H1 (cell line): ENCODE results near the gene ADAT3. TPM values are rescaled to one million over a fixed set of nuclear protein-coding genes. Genes with fewer than 3 reads are reported as not detected.

Experiments
- CTCF ChIA-PET: fragments of 300-600 bp; sonication (Branson Sonifier 250); formaldehyde crosslinking; loops from one replicate; lab custom pipeline; 2021; ENCODE audit not compliant: partially characterized antibody; lab: Charles Lee
- POLR2A ChIA-PET: fragments of 300-600 bp; sonication (Branson Sonifier 250); formaldehyde crosslinking; loops from one replicate; lab custom pipeline; 2021; ENCODE audit warnings: inconsistent platforms; ENCODE audit not compliant: partially characterized antibody; lab: Charles Lee
- DNase-seq, 2 experiments: peaks; one replicate each; pipeline versions ENCODE4 v3.0.0 to v3.0.0-alpha.2; 2010 to 2022; ENCODE audit warnings: low spot score in 2 of 2, low read depth in 1 of 2, mixed read lengths in 1 of 2
- FAIRE-seq: peaks from 2 replicates; lab custom pipeline; 2011; peaks lifted over from hg19 to GRCh38; lab: Jason Lieb, UNC
- H2AFZ ChIP-seq: 2 replicates; pipeline ENCODE4 v1.8.1; 2012; ENCODE audit warnings: low read length, inconsistent platforms
- H2AK5ac ChIP-seq: 2 replicates; pipeline ENCODE4 v1.6.1; 2013; ENCODE audit warnings: low read depth, low read length
- H2BK120ac ChIP-seq: replicated peaks from 2 replicates; pipeline ENCODE3; 2013; ENCODE audit warnings: low read depth, low read length, inconsistent platforms
- H2BK12ac ChIP-seq: 2 replicates; pipeline ENCODE4 v1.6.1; 2013; ENCODE audit warnings: low read depth, low read length
- H2BK15ac ChIP-seq: 2 replicates; pipeline ENCODE4 v1.6.1; 2013; ENCODE audit warnings: low read length
- H2BK20ac ChIP-seq: 2 replicates; pipeline ENCODE4 v1.6.1; 2013; ENCODE audit warnings: low read length
- H2BK5ac ChIP-seq: 2 replicates; pipeline ENCODE4 v1.6.1; 2013; ENCODE audit warnings: low read depth, low read length
- H3K14ac ChIP-seq: 2 replicates; pipeline ENCODE4 v1.6.1; 2013; ENCODE audit warnings: inconsistent platforms; ENCODE audit not compliant: insufficient read length
- H3K18ac ChIP-seq: 2 replicates; pipeline ENCODE4 v1.6.1; 2013; ENCODE audit warnings: low read length; ENCODE audit errors: extremely low read depth
- H3K23ac ChIP-seq: 2 replicates; pipeline ENCODE4 v1.6.1; 2013; ENCODE audit warnings: inconsistent platforms; ENCODE audit not compliant: insufficient read length
- H3K23me2 ChIP-seq: 2 replicates; pipeline ENCODE4 v1.6.1; 2013; ENCODE audit warnings: low read depth, low read length
- H3K27ac ChIP-seq: 2 replicates; pipeline ENCODE4 v1.6.1; 2011; ENCODE audit warnings: low read depth, low read length, inconsistent platforms
- H3K27me3 ChIP-seq, 4 experiments: replicated peaks in 1 of 4; 1 replicate in 1 of 4; 2 replicates in 3 of 4; pipeline versions ENCODE4 v1.6.1 to v1.8.1; 2011 to 2013; ENCODE audit warnings: low read length in 3 of 4, mild to moderate bottlenecking in 3 of 4, inconsistent platforms in 2 of 4, mixed read lengths in 2 of 4, moderate library complexity in 1 of 4; ENCODE audit not compliant: control insufficient read depth in 3 of 4, insufficient read depth in 3 of 4; ENCODE audit errors: extremely low read depth in 1 of 4
- H3K36me3 ChIP-seq, 4 experiments: 2 replicates each; pipeline versions ENCODE4 v1.6.1 to v1.8.1; 2011 to 2013; ENCODE audit warnings: mild to moderate bottlenecking in 4 of 4, low read length in 3 of 4, moderate library complexity in 2 of 4, control low read depth in 1 of 4, inconsistent platforms in 1 of 4; ENCODE audit not compliant: insufficient read depth in 4 of 4, control insufficient read depth in 2 of 4
- H3K4ac ChIP-seq: replicated peaks from 2 replicates; pipeline ENCODE3; 2013; ENCODE audit warnings: low read length, low read depth, mixed read lengths, inconsistent platforms; ENCODE audit not compliant: insufficient read length
- H3K4me1 ChIP-seq, 4 experiments: replicated peaks in 1 of 4; 1 replicate in 1 of 4; 2 replicates in 3 of 4; pipeline versions ENCODE4 v1.6.1 to v1.8.1; 2011 to 2013; ENCODE audit warnings: low read length in 3 of 4, inconsistent platforms in 2 of 4, mixed read lengths in 1 of 4; ENCODE audit not compliant: insufficient read depth in 4 of 4, control insufficient read depth in 3 of 4
- H3K4me2 ChIP-seq, 2 experiments: 2 replicates each; pipeline versions ENCODE4 v1.6.1 to v1.8.1; 2011 to 2013; ENCODE audit warnings: low read depth in 2 of 2, low read length in 2 of 2, control low read depth in 1 of 2, inconsistent platforms in 1 of 2, mild to moderate bottlenecking in 1 of 2; ENCODE audit not compliant: insufficient read depth in 1 of 2
- H3K4me3 ChIP-seq, 4 experiments: fragments of 200-600, 300-600 bp in 1 of 4; sonication (generic), shearing (Covaris generic), sonication (Bioruptor Twin) in 1 of 4; 2 replicates each; pipeline versions ENCODE4 v1.5.1 to v1.8.1; 2011 to 2016; ENCODE audit warnings: low read length in 4 of 4, low read depth in 3 of 4, control low read depth in 2 of 4, inconsistent platforms in 2 of 4, mild to moderate bottlenecking in 2 of 4, mixed read lengths in 1 of 4, moderate library complexity in 1 of 4; ENCODE audit not compliant: insufficient read depth in 2 of 4; ENCODE audit errors: extremely low read depth in 1 of 4
- H3K56ac ChIP-seq: replicated peaks from 2 replicates; pipeline ENCODE3; 2013; ENCODE audit warnings: low read depth, mild to moderate bottlenecking, mixed read lengths, low read length, inconsistent platforms; ENCODE audit not compliant: insufficient read length
- H3K79me1 ChIP-seq: 2 replicates; pipeline ENCODE4 v1.6.1; 2013; ENCODE audit warnings: low read depth, low read length, control low read depth
- H3K79me2 ChIP-seq, 2 experiments: 2 replicates each; pipeline versions ENCODE4 v1.6.1 to v1.8.1; 2012 to 2013; ENCODE audit warnings: low read length in 2 of 2, mild to moderate bottlenecking in 2 of 2, inconsistent platforms in 1 of 2; ENCODE audit not compliant: insufficient read depth in 2 of 2, control insufficient read depth in 1 of 2
- H3K9ac ChIP-seq, 4 experiments: replicated peaks in 1 of 4; 1 replicate in 1 of 4; 2 replicates in 3 of 4; pipeline versions ENCODE4 v1.6.1 to v1.8.1; 2011 to 2013; ENCODE audit warnings: low read depth in 3 of 4, low read length in 3 of 4, control low read depth in 2 of 4, mild to moderate bottlenecking in 2 of 4, moderate library complexity in 2 of 4, inconsistent platforms in 1 of 4; ENCODE audit errors: extremely low read depth in 1 of 4
- H3K9me3 ChIP-seq, 2 experiments: 2 replicates each; pipeline versions ENCODE4 v1.6.1 to v1.8.1; 2012 to 2013; ENCODE audit warnings: mild to moderate bottlenecking in 2 of 2, moderate library complexity in 2 of 2, control low read depth in 1 of 2, inconsistent platforms in 1 of 2, low read depth in 1 of 2, low read length in 1 of 2, mixed read lengths in 1 of 2; ENCODE audit not compliant: insufficient read depth in 2 of 2
- H4K20me1 ChIP-seq, 2 experiments: replicated peaks in 1 of 2; 2 replicates each; pipeline versions ENCODE3 to v1.8.1; 2011 to 2013; ENCODE audit warnings: inconsistent platforms in 2 of 2, low read length in 2 of 2, mild to moderate bottlenecking in 1 of 2; ENCODE audit not compliant: insufficient read depth in 2 of 2, control insufficient read depth in 1 of 2
- H4K5ac ChIP-seq: 2 replicates; pipeline ENCODE4 v1.6.1; 2013; ENCODE audit warnings: low read length, low read depth, mixed read lengths, inconsistent platforms; ENCODE audit not compliant: insufficient read length
- H4K8ac ChIP-seq: 2 replicates; pipeline ENCODE4 v1.8.0; 2013; ENCODE audit warnings: mild to moderate bottlenecking, moderate library complexity, low read length, inconsistent platforms; ENCODE audit not compliant: insufficient read depth; ENCODE audit errors: extremely low read depth
- H4K91ac ChIP-seq: replicated peaks from 2 replicates; pipeline ENCODE3; 2013; ENCODE audit warnings: low read length, mixed read lengths, inconsistent platforms; ENCODE audit not compliant: insufficient read length
- BRCA1 ChIP-seq: IDR thresholded peaks from 2 replicates; pipeline ENCODE4 v1.6.1; 2012; ENCODE audit warnings: low read depth, low read length, improper control_type of control experiment
- KDM1A ChIP-seq: fragments of 200-600, 300-600 bp; sonication (generic); IDR thresholded peaks from 2 replicates; pipeline ENCODE4 v1.7.1; 2016; ENCODE audit warnings: mild to moderate bottlenecking, low read length, borderline replicate concordance
- POU5F1 ChIP-seq: IDR thresholded peaks from 2 replicates; pipeline ENCODE4 v1.6.1; 2011; ENCODE audit warnings: low read depth, mild to moderate bottlenecking, low read length, moderate library complexity
- RAD21 ChIP-seq, 2 experiments: IDR thresholded peaks in 1 of 2; conservative IDR thresholded peaks in 1 of 2; 2 replicates each; pipeline ENCODE4 v1.6.1; 2011; ENCODE audit warnings: low read depth in 2 of 2, low read length in 2 of 2, improper control_type of control experiment in 1 of 2, inconsistent platforms in 1 of 2, mild to moderate bottlenecking in 1 of 2, moderate library complexity in 1 of 2
- SIN3A ChIP-seq, 2 experiments: IDR thresholded peaks in 1 of 2; conservative IDR thresholded peaks in 1 of 2; 2 replicates each; pipeline ENCODE4 v1.6.1; 2011 to 2012; ENCODE audit warnings: low read length in 2 of 2, improper control_type of control experiment in 1 of 2, low read depth in 1 of 2, mild to moderate bottlenecking in 1 of 2
- SP1 ChIP-seq: IDR thresholded peaks from 2 replicates; pipeline ENCODE4 v1.6.1; 2011; ENCODE audit warnings: low read depth, low read length
- TCF12 ChIP-seq: IDR thresholded peaks from 2 replicates; pipeline ENCODE4 v1.6.1; 2011; ENCODE audit warnings: low read depth, mild to moderate bottlenecking, low read length
- WGBS, 2 experiments: shearing (Covaris generic) in 1 of 2; methylation state at CpG; one replicate each; pipeline versions ENCODE4 v1.1.6 to v1.1.7; 2013 to 2015; ENCODE audit warnings: low lambda C conversion rate in 2 of 2, mixed read lengths in 2 of 2, inconsistent platforms in 1 of 2, low coverage in 1 of 2, missing lambda C conversion rate in 1 of 2; ENCODE audit not compliant: insufficient replicate concordance in 2 of 2, insufficient coverage in 1 of 2, insufficient read length in 1 of 2; ENCODE audit errors: extremely low coverage in 1 of 2, missing lambda C conversion rate in 1 of 2; 5-methylcytosine and 5-hydroxymethylcytosine counted together
- polyA plus RNA-seq, 7 experiments: library from polyadenylated mRNA; depleted of rRNA in 3 of 7; stranded (reverse) in 5 of 7; unstranded in 2 of 7; fragments of >200 nt in 5 of 7; fragments of 200-250 nt in 2 of 7; gene quantifications; 1 replicate in 5 of 7; 2 replicates in 1 of 7; 4 replicates in 1 of 7; pipeline versions ENCODE4 v1.2.1 to v1.2.3, GENCODE V29; 2011 to 2013; ENCODE audit warnings: missing spikeins in 2 of 7, mixed read lengths in 2 of 7
- total RNA-seq: library from RNA; stranded (reverse); fragmentation: NEBNext Ultra II Directional; extraction: Animal tissue kit (Norgen Biotek cat#: 25700); gene quantifications from 2 replicates; pipeline ENCODE4 v1.2.1, GENCODE V29; 2021

Gene ADAT3
- total and polyA plus RNA-seq, 2 of the 8 experiments (the other 6 are each of a cell fraction or from before 2014, with no cell fraction given): 5.4 to 10.8 TPM

DNA sequence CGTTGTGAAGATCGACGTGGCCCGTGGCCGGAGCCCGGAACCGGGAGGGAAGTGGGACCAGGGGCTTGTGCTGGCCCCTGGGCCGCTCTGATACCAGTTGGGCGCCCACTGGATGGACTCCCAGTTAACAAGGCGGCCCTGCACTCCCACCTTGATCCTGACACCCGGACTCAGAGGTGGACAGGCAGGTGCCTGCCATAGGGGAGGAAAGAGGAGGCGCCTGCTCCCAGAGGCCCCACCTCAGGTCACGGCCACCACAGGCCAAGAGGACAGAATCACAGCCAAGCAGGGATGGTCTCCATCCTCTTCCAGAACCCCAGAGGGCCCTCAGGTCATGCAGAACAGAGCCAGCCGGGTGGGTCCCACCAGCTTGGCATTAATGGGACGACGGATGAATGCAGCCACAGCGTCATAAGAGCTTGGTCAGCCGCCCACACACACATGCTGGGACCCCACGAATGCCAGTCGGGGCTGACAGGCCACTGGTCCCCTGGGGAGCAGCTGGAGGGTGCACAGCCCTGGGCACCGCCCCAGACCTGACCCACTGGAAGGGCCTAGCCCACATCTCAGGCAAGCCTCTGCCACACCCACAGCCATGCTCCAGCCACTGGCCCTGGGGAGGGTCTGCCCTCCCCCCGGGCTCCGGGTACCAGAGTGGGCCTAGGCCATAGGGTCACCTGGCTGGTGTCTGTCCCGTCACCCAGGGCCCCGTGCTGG lies 32.2 kb upstream of the ADAT3 start:
- Histone ChIP-seq H3K14ac (no peak overlapping the region), H2AK5ac (no peak overlapping the region), H3K27me3 (no peaks in the 10 kb centered on the region), H3K4me3 (no peak overlapping the region), H4K8ac (no peak overlapping the region; the same call in 1 of the 2 replicates), H3K79me2 (peaks cover 0 to 33% of the 10 kb centered on the region in 2 experiments; a peak in 3 of 4 replicates), H4K5ac (no peak overlapping the region), H3K18ac (no peak overlapping the region), H3K23me2 (peaks cover 14% of the 10 kb centered on the region), H3K36me3 (no peaks in the 10 kb centered on the region), H4K20me1 (peaks cover 2 to 7% of the 10 kb centered on the region in 2 experiments), H3K4ac (no peak overlapping the region), H3K9me3 (no peaks in the 10 kb centered on the region), H3K56ac (no peak overlapping the region), H2BK20ac (no peak overlapping the region), H2AFZ (no peak overlapping the region), H2BK12ac (no peak overlapping the region), H2BK15ac (no peak overlapping the region), H3K4me2 (no peak overlapping the region), H3K4me1 (peaks cover 0 to 7% (median 2%) of the 10 kb centered on the region in 4 experiments; a peak in 5 of 7 replicates), H3K9ac (no peak overlapping the region), H4K91ac (no peak overlapping the region), H3K23ac (no peak overlapping the region), H3K79me1 (peaks cover 4% of the 10 kb centered on the region), H2BK120ac (no peak overlapping the region), H2BK5ac (no peak overlapping the region), H3K27ac (no peak overlapping the region)
- 87% methylated on average over 23 of the region's 25 CpGs; no CpG with 5 or more reads in 1 of the 2 experiments for WGBS, 2 experiments
- CTCF ChIA-PET: no interaction called here
- no peak for TF ChIP-seq TCF12
- no peak for TF ChIP-seq SP1
- TF ChIP-seq KDM1A: no peak
- TF ChIP-seq POU5F1: no peak
- TF ChIP-seq SIN3A (conservative IDR thresholded peaks at IDR 0.05 in 1 of 2, IDR thresholded peaks at IDR 0.05 in 1 of 2; ENCODE audit: low read depth in 1 of 2, low read length in 2 of 2): no peak
- TF ChIP-seq RAD21 (IDR thresholded peaks at IDR 0.05 in 1 of 2, conservative IDR thresholded peaks at IDR 0.05 in 1 of 2; ENCODE audit: low read depth in 2 of 2, low read length in 2 of 2): no peak
- TF ChIP-seq BRCA1: no peak
- POLR2A ChIA-PET: interaction anchor here (0.7 to 1.3 kb wide), 3 partner anchors 14 to 179 kb away, joined by 3 to 4 read pairs (median 4); no protein-coding TSS in a partner anchor
- DNase-seq (no peak), FAIRE-seq (no peak)
